ENCODE measurements around the gene LFNG. TPM values are rescaled to one million over a fixed set of nuclear protein-coding genes. Genes with fewer than 3 reads are reported as not detected.
A peak's percentile ranks its signal among the peaks of the same experiment; 100 is the strongest.

Gene LFNG
- total and polyA plus RNA-seq, 2 of the 13 experiments (the other 11 are each of a cell fraction or from before 2014, with no cell fraction given), result 0.44 to 1.5 TPM

GRCh38 chr7:2558629-2559282 lies 39.2 kb downstream of the LFNG start, which contains the start of gene IQCE (continued):
- TF ChIP-seq ZNF326 (CRISPR knock-in tag; IDR thresholded peaks at IDR 0.05; ENCODE audit: borderline replicate concordance) (no peak), CBX1 (IDR thresholded peaks at IDR 0.05; ENCODE audit: low read depth) (no peak), KAT8 (CRISPR knock-in tag; IDR thresholded peaks at IDR 0.05) (no peak), ZNF552 (CRISPR knock-in tag; IDR thresholded peaks at IDR 0.05; ENCODE audit: borderline replicate concordance) (no peak), MIER3 (CRISPR knock-in tag; IDR thresholded peaks at IDR 0.05; ENCODE audit: borderline replicate concordance) (no peak), PRDM15 (CRISPR knock-in tag; IDR thresholded peaks at IDR 0.05) (peak; percentile 83), ZNF784 (CRISPR knock-in tag; IDR thresholded peaks at IDR 0.05; ENCODE audit: borderline replicate concordance) (no peak), POGZ (CRISPR knock-in tag; IDR thresholded peaks at IDR 0.05) (no peak), EHMT2 (IDR thresholded peaks at IDR 0.05; ENCODE audit: borderline replicate concordance, low read depth, low read length) (no peak), ZNF790 (CRISPR knock-in tag; IDR thresholded peaks at IDR 0.05; ENCODE audit: borderline replicate concordance) (peak; percentile 68; the same call in 1 of the 2 replicates), KDM6A (CRISPR knock-in tag; IDR thresholded peaks at IDR 0.05; ENCODE audit: low read depth) (no peak), ISL2 (CRISPR knock-in tag; IDR thresholded peaks at IDR 0.05) (no peak), FOXM1 (CRISPR knock-in tag; IDR thresholded peaks at IDR 0.05) (no peak), ISX (CRISPR knock-in tag; conservative IDR thresholded peaks at IDR 0.05) (no peak), HOXD1 (CRISPR knock-in tag; IDR thresholded peaks at IDR 0.05) (no peak), AKNA (CRISPR knock-in tag; IDR thresholded peaks at IDR 0.05; ENCODE audit: borderline replicate concordance) (no peak), NFATC3 (CRISPR knock-in tag; IDR thresholded peaks at IDR 0.05) (no peak), MTF1 (CRISPR knock-in tag; IDR thresholded peaks at IDR 0.05) (no peak), DR1 (CRISPR knock-in tag; IDR thresholded peaks at IDR 0.05) (no peak), BCL3 (CRISPR knock-in tag; IDR thresholded peaks at IDR 0.05) (no peak), POLR2A (IDR thresholded peaks at IDR 0.05; ENCODE audit: insufficient read depth in 1 of 2, low read depth in 2 of 2, low read length in 2 of 2) (no peak)

Data from HepG2 (cell line).